ENCODE data around the gene SOHLH1. TPM values are rescaled to one million over a fixed set of nuclear protein-coding genes. Genes with fewer than 3 reads are reported as not detected.

The SOHLH1 gene
- total and polyA plus RNA-seq, 2 experiments from 2014 or later = not detected

DNA sequence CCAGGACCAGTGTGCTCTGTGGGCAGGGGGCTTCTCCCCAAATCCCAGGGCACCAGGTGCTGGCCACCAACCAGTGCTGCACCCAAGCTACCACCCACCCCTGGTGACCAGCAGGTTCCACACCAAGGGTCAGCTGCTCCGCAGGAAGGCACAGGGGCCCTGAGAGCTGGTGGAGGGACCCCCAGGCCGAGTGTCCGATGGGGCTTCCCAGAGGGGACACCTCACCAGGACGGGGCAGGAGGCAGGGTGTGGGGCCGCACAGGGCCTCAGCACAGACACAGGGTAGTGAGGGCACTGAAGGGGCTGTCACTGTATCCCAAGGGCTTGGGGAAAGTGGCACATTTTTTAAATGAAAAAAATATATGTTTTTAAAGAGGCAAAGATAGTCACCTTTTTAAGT is 18.1 kb downstream of the SOHLH1 start:
- H3K9me2 ChIP-seq (replicated peaks; ENCODE audit: insufficient read depth) = no peaks in the 10 kb centered on the region
- H3K4me2 ChIP-seq = no peak overlapping the region
- no peaks in the 10 kb centered on the region for H3K79me2 ChIP-seq
- no peak for DNase-seq (ENCODE audit: low spot score)
- 98% methylated on average over 5 of the region's 5 CpGs for whole genome bisulfite sequencing (ENCODE audit: low lambda C conversion rate, missing lambda C conversion rate)
- TF ChIP-seq EZH2 (IDR thresholded peaks at IDR 0.05; ENCODE audit: borderline replicate concordance) (no peak), EZH2phosphoT487 (IDR thresholded peaks at IDR 0.05; ENCODE audit: low read depth, severe bottlenecking, unreplicated experiment) (no peak)
- TF ChIP-seq, protein P1, sequence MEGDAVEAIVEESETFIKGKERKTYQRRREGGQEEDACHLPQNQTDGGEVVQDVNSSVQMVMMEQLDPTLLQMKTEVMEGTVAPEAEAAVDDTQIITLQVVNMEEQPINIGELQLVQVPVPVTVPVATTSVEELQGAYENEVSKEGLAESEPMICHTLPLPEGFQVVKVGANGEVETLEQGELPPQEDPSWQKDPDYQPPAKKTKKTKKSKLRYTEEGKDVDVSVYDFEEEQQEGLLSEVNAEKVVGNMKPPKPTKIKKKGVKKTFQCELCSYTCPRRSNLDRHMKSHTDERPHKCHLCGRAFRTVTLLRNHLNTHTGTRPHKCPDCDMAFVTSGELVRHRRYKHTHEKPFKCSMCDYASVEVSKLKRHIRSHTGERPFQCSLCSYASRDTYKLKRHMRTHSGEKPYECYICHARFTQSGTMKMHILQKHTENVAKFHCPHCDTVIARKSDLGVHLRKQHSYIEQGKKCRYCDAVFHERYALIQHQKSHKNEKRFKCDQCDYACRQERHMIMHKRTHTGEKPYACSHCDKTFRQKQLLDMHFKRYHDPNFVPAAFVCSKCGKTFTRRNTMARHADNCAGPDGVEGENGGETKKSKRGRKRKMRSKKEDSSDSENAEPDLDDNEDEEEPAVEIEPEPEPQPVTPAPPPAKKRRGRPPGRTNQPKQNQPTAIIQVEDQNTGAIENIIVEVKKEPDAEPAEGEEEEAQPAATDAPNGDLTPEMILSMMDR (IDR thresholded peaks at IDR 0.05; ENCODE audit: poor library complexity) = no peak
- H3K4me3 ChIP-seq = no peak overlapping the region
- no peak overlapping the region for H2AFZ ChIP-seq
- H3K27ac ChIP-seq = no peak overlapping the region
- H3K9me3 ChIP-seq (ENCODE audit: low read depth) = no peaks in the 10 kb centered on the region
- no peaks in the 10 kb centered on the region for H3K27me3 ChIP-seq
- no peaks in the 10 kb centered on the region for H3K4me1 ChIP-seq (ENCODE audit: insufficient read depth)
- no peaks in the 10 kb centered on the region for H3K36me3 ChIP-seq (replicated peaks; ENCODE audit: insufficient read depth, low read depth)
- no peaks in the 10 kb centered on the region for H4K20me1 ChIP-seq (ENCODE audit: insufficient read depth, poor library complexity, severe bottlenecking)

DNA sequence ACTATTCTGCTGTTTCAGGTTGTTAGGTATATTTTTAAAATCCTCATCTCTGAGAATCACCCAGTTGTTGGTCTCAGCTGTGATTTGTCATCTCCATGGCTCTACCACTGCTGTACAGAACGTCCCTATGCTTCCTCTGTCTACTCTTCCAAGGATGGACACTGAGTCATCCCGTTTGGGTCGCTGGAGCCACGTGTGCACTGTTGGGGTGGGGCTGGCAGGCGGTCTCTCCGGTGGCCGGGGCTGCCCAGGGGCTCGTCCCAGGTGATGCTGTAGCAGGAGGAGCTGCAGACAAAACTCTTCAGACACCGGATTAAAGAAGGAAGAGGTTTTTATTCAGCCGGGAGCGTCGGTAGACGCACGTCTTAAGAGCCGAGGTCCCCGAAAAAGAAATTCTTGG is 19.2 kb downstream of the SOHLH1 start:
- H2AFZ ChIP-seq = no peak overlapping the region
- 80% methylated on average over 16 of the region's 16 CpGs for WGBS (ENCODE audit: low lambda C conversion rate, missing lambda C conversion rate)

GRCh38 chr9:135678236-135679017 is 20.9 kb downstream of the SOHLH1 start:
- DNase-seq (ENCODE audit: low spot score) = no peak
- H3K4me2 ChIP-seq = no peak overlapping the region

More for the DNA sequence above, 19.2 kb downstream of the SOHLH1 start:
- H3K9me3 ChIP-seq (ENCODE audit: low read depth) = no peaks in the 10 kb centered on the region
- H3K79me2 ChIP-seq = no peaks in the 10 kb centered on the region
- no peaks in the 10 kb centered on the region for H3K9me2 ChIP-seq (replicated peaks; ENCODE audit: insufficient read depth)
- H3K27ac ChIP-seq = no peak overlapping the region
- no peaks in the 10 kb centered on the region for H3K27me3 ChIP-seq
- H4K20me1 ChIP-seq (ENCODE audit: insufficient read depth, poor library complexity, severe bottlenecking) = no peaks in the 10 kb centered on the region
- no peaks in the 10 kb centered on the region for H3K36me3 ChIP-seq (replicated peaks; ENCODE audit: insufficient read depth, low read depth)
- DNase-seq (ENCODE audit: low spot score) = no peak
- H3K4me2 ChIP-seq = no peak overlapping the region
- no peak overlapping the region for H3K4me3 ChIP-seq
- TF ChIP-seq, protein P1 (IDR thresholded peaks at IDR 0.05; ENCODE audit: poor library complexity) = no peak
- no peak for TF ChIP-seq EZH2 (IDR thresholded peaks at IDR 0.05; ENCODE audit: borderline replicate concordance)
- TF ChIP-seq EZH2phosphoT487 (IDR thresholded peaks at IDR 0.05; ENCODE audit: low read depth, severe bottlenecking, unreplicated experiment) = no peak
- no peaks in the 10 kb centered on the region for H3K4me1 ChIP-seq (ENCODE audit: insufficient read depth)

More at GRCh38 chr9:135678236-135679017, 20.9 kb downstream of the SOHLH1 start:
- TF ChIP-seq, protein P1 (IDR thresholded peaks at IDR 0.05; ENCODE audit: poor library complexity) = no peak
- TF ChIP-seq EZH2 (IDR thresholded peaks at IDR 0.05; ENCODE audit: borderline replicate concordance) = no peak
- TF ChIP-seq EZH2phosphoT487 (IDR thresholded peaks at IDR 0.05; ENCODE audit: low read depth, severe bottlenecking, unreplicated experiment) = no peak
- Histone ChIP-seq H3K4me3 (no peak overlapping the region), H3K4me1 (ENCODE audit: insufficient read depth) (no peaks in the 10 kb centered on the region), H3K9me3 (ENCODE audit: low read depth) (no peaks in the 10 kb centered on the region), H3K9me2 (replicated peaks; ENCODE audit: insufficient read depth) (no peaks in the 10 kb centered on the region), H3K36me3 (replicated peaks; ENCODE audit: insufficient read depth, low read depth) (no peaks in the 10 kb centered on the region), H4K20me1 (ENCODE audit: insufficient read depth, poor library complexity, severe bottlenecking) (no peaks in the 10 kb centered on the region), H3K27me3 (no peaks in the 10 kb centered on the region), H3K27ac (no peak overlapping the region), H2AFZ (no peak overlapping the region), H3K79me2 (no peaks in the 10 kb centered on the region)
- WGBS (ENCODE audit: low lambda C conversion rate, missing lambda C conversion rate) = 89% methylated on average over 11 of the region's 20 CpGs

All from hepatocyte (in vitro differentiated cells).